Measurements from ENCODE around the gene PROKR1.

PROKR1 gene

DNA sequence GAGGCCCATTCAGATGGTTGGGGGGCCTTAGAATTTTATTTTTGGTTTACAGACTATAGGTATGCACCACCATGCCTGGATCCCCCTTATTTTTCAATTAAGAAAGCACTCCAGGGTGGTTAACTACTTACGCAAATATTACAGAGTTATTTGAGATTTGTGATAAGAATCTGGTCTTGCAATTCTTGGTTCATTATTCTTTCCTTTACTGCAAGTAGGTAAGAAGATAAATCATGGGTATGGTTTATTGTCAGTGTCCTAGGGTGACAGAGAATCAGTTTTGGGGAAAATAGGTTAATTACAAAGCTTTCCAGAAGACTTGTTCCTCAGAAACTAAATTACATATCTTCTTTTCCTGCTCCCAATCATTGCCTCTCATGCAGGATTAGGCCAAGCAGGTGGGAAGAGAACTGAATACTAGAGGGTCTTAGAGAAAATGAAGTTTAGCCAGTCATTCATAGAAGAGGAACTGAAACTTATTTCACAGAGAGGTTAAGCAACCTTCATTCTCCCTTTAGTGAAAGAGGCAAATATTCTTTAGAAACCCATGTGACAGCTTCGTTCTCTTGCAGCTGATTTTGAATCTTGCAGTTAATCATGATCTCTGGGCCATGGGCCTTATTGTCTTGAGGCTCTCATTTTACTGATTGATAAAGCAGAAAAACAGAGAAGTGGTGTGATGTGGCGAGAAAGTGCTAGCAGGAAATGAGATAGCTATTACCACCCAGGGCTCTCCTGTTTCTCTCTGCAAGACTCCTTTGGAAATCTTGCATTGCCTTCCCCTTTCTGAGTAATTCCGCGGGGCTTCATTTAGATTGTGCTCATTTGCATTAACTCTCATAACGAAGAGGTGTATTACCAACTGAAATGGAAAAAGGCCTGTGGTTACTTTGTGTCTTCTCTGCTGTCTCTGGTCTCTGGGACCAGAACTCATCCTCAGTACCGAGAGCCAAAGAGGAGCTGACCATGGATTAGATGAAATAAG, 46.5 kb downstream of the PROKR1 start:
- TF ChIP-seq, protein P1, sequence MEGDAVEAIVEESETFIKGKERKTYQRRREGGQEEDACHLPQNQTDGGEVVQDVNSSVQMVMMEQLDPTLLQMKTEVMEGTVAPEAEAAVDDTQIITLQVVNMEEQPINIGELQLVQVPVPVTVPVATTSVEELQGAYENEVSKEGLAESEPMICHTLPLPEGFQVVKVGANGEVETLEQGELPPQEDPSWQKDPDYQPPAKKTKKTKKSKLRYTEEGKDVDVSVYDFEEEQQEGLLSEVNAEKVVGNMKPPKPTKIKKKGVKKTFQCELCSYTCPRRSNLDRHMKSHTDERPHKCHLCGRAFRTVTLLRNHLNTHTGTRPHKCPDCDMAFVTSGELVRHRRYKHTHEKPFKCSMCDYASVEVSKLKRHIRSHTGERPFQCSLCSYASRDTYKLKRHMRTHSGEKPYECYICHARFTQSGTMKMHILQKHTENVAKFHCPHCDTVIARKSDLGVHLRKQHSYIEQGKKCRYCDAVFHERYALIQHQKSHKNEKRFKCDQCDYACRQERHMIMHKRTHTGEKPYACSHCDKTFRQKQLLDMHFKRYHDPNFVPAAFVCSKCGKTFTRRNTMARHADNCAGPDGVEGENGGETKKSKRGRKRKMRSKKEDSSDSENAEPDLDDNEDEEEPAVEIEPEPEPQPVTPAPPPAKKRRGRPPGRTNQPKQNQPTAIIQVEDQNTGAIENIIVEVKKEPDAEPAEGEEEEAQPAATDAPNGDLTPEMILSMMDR (IDR thresholded peaks at IDR 0.05; ENCODE audit: borderline replicate concordance, insufficient read depth, low read depth, low read length): no peak
- H3K4me3 ChIP-seq (ENCODE audit: low read depth, low read length): no peak overlapping the region

DNA sequence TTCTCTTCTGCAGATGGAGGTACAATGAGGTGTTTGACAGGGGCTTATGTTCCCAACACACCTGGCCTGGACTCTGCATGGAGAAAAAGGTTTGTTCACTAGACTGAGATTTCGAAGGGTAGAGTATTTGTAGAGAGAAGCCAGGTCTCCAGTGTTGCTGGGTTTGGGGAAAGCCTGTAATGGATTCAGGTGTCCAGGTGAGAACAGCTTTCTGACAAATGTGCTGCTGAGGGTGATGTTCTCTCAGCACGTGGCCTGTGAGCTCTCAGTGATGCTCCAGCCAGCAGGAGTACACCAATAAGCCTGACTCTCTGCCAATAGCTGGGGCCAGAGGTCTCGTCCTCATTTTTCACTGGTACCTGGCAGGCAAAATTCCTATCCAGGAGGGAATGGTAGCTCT, 47.5 kb downstream of the PROKR1 start:
- H3K4me3 ChIP-seq (ENCODE audit: low read depth, low read length): no peak overlapping the region
- TF ChIP-seq, protein P1 (IDR thresholded peaks at IDR 0.05; ENCODE audit: borderline replicate concordance, insufficient read depth, low read depth, low read length): no peak

DNA sequence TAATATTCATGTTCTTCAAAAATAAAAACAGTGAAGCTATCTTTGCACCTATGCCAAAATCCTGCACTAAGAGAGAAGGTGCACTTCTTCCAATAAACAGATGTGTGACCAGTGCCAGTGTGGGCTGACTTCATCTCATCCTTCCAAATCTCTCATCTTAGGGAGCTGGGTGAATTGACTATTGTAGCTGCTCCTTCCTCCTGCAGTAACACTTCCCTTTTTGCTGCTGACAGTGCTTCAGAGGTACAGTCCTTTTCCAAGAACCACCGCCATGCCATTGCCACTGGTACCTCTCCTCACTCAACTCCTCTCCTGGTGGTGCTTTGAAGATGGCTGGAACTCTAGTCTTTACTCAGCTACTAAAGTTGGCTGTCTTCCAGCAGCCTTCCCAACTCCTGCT, 49.1 kb downstream of the PROKR1 start:
- no peak overlapping the region for H3K4me3 ChIP-seq (ENCODE audit: low read depth, low read length)

DNA sequence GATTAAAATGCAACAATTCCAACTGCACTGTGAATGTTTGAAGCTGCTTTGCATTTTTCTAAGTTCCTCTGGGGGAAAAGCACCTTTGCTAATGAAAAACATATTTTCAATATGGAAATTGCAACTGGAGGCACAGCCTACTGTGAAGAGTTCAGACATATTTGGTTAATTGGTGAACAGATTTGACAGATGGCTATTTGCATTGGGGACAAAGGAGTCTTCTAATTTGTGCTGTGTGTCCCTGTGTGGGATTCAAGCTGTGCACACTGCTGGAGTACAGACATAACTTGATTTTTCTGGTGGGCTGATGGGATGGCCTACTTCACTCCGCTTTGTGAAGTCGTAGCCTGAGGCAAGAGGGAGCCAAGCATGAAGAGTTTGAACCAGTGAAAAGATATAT, 50.6 kb downstream of the PROKR1 start:
- TF ChIP-seq, protein P1 (IDR thresholded peaks at IDR 0.05; ENCODE audit: borderline replicate concordance, insufficient read depth, low read depth, low read length): no peak
- H3K4me3 ChIP-seq (ENCODE audit: low read depth, low read length): no peak overlapping the region

More for the DNA sequence above, 49.1 kb downstream of the PROKR1 start:
- TF ChIP-seq, protein P1 (IDR thresholded peaks at IDR 0.05; ENCODE audit: borderline replicate concordance, insufficient read depth, low read depth, low read length): no peak

DNA sequence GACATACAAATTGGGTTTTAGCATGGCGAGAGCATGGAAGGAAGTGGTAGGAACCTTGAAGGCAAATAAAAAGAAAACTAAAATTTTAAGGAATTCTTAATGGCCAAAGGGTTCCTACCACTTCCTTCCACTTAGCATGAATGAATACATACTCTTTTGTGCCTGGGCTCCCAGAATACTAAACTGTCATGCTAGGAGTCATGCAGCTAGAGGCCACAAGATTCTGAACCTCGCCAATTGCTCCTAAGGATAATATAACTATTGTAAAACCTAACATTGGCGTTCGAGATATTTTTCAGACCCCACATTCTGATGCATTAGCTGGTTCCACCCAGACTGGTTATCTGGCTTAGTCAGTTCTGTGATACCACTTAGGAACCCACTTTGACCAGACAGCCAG, 52.6 kb downstream of the PROKR1 start:
- TF ChIP-seq, protein P1 (IDR thresholded peaks at IDR 0.05; ENCODE audit: borderline replicate concordance, insufficient read depth, low read depth, low read length): no peak
- no peak overlapping the region for H3K4me3 ChIP-seq (ENCODE audit: low read depth, low read length)

DNA sequence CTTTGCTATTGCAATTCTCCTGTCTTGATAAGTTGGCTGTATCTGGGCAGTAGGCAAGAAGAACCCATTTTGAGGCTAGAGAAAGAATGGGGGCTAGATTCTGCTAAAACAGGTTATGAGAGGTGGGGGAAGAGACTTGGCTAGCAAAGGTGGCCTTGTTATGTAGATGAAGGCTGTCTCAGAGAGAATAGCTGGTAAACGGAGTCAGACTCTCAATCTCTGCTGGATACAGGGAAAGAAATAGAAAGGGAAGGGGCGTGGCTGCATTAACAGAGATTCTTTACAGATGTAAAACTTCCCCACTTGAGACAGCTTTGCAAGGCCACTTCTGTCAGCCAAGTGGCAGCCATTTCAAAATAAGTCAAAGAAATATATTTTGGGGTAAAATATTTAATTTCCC, 53.2 kb downstream of the PROKR1 start:
- no peak overlapping the region for H3K4me3 ChIP-seq (ENCODE audit: low read depth, low read length)
- TF ChIP-seq, protein P1 (IDR thresholded peaks at IDR 0.05; ENCODE audit: borderline replicate concordance, insufficient read depth, low read depth, low read length): no peak

Data from GM12875 (cell line).